VCaP (cell line): ENCODE data around the gene SLC24A2.
"Not testable (repeated sequence)": the region's sequence is repeated elsewhere in the genome, so short reads cannot be mapped to it uniquely, and the experiment has no call there.

Experiments
- H3K27ac ChIP-seq: fragments of 450-650 bp; 2 replicates; pipeline ENCODE4 v1.5.1; 2017
- TF ChIP-seq, protein P1 (sequence below): fragments of 450-650 bp; conservative IDR thresholded peaks from 2 replicates; pipeline ENCODE4 v1.5.1; 2017; ENCODE audit warnings: mild to moderate bottlenecking, moderate library complexity

The SLC24A2 gene

GRCh38 chr9:19788614-19789271 lies at the start of gene SLC24A2:
TSS of gene SLC24A2 (minus strand) at chr9:19789037.
- TF ChIP-seq, protein P1, sequence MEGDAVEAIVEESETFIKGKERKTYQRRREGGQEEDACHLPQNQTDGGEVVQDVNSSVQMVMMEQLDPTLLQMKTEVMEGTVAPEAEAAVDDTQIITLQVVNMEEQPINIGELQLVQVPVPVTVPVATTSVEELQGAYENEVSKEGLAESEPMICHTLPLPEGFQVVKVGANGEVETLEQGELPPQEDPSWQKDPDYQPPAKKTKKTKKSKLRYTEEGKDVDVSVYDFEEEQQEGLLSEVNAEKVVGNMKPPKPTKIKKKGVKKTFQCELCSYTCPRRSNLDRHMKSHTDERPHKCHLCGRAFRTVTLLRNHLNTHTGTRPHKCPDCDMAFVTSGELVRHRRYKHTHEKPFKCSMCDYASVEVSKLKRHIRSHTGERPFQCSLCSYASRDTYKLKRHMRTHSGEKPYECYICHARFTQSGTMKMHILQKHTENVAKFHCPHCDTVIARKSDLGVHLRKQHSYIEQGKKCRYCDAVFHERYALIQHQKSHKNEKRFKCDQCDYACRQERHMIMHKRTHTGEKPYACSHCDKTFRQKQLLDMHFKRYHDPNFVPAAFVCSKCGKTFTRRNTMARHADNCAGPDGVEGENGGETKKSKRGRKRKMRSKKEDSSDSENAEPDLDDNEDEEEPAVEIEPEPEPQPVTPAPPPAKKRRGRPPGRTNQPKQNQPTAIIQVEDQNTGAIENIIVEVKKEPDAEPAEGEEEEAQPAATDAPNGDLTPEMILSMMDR = 0 out of 2 replicates have a peak, but pooled peaks have one; percentile 4
- peak within 1 kb of the TSS; percentile 73 for H3K27ac ChIP-seq

DNA sequence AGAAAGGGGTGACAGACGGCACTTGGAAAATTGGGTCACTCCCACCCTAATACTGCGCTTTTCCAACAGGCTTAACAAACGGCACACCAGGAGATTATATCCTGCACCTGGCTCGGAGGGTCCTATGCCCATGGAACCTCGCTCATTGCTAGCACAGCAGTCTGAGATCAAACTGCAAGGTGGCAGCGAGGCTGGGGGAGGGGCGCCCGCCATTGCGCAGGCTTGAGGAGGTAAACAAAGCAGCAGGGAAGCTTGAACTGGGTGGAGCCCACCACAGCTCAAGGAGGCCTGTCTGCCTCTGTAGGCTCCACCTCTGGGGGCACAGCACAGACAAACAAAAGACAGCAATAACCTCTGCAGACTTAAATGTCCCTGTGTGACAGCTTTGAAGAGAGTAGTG lies 44.5 kb upstream of the SLC24A2 start:
- H3K27ac ChIP-seq = not testable (repeated sequence)

DNA sequence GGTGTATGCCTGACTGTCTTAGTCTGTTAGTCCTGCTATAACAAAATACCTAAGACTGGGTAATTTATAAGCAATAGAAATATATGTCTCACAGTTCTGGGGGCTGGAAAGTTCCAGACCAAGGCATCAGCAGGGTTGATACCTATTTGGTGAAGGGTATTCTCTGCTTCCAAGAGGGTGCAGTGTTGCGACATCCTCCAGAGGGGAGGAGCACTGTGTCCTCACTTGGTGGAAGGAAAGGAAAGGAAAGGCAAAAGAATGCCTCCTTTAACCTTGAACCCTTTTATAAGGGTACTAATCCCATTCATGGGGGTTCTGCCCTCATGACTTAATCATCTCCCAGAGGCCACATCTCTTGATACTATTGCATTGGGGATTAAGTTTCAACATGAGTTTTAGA lies 42.0 kb upstream of the SLC24A2 start:
- TF ChIP-seq, protein P1 = no peak

DNA sequence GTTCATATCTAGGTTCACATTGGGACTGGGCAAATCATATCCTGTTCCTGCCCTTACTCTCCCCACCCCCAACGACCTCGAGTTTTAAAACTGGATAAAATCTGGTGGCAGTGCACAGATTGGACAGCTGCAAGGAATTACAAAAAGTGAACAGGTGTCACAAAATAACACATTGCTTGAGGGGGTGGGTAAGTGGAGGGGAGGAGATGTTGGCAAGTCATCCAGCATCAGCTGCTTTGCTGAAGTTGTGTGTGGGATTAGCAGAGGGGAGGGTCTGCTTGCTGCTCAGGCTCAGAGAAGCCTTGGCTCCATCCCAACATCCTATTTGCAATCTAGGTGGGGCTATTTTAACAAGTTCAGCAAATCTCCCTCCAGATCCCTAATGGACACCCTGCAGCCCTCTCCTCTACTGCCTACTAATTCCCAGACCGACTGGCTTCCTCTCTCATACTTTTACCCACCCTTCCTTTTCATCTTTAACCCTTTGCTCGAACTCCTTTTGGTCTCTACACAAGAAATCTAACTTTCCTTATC lies 39.8 kb upstream of the SLC24A2 start:
- peak overlapping the region; percentile 1; the same call in 1 of the 2 replicates for H3K27ac ChIP-seq
- TF ChIP-seq, protein P1 = no peak

More for the DNA sequence above, 42.0 kb upstream of the SLC24A2 start:
- H3K27ac ChIP-seq = peak overlapping the region; percentile 66

GRCh38 chr9:19816769-19817168 lies 27.9 kb upstream of the SLC24A2 start:
- TF ChIP-seq, protein P1 = no peak
- H3K27ac ChIP-seq = no peak overlapping the region

GRCh38 chr9:19812194-19812593 lies 23.4 kb upstream of the SLC24A2 start:
- no peak overlapping the region for H3K27ac ChIP-seq
- TF ChIP-seq, protein P1 = no peak

DNA sequence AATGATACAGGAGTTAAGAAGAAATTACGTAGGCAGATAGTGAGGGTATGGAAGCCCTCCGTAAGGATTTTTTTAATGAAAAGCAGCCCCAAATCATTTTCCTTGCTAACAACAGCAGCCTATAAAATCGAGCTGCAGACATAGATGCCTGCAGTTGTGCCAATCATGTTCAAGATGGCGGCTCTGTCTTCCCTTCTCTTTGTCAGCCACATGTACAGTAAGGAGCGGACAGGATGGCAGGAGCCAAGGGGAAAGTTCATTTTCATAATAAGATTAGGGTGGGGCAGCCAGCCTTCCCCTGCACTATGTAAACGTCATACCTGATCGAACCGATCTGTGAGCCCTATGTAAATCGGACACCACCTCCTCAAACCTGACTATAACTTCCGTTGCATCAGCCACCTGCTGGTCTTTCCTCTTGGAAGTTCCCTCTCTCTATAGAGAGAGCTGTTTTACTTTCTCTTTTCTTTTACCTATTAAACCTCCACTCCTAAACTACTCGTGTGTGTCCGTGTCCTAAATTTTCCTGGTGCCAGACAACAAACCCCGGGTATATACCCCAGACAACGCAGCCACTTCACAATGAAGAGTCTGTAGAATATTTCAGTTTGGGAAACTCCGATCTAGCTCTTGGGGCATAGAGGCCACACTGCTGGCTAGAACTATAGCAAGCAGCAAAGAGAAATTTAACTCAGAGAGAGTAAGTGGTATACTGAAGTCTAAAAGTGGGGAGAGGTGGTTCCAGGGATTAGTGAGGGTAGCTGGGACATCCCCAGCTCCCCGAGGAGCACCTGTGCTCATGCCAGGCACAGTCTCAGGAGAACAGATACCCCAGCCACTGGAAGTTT lies 20.8 kb upstream of the SLC24A2 start:
- H3K27ac ChIP-seq = 0 out of 2 replicates have a peak overlapping the region, but pooled peaks have one; percentile 19
- TF ChIP-seq, protein P1 = no peak
